Inflammatory macrophage treated with lipopolysaccharide for 1 hour (primary cell): ENCODE results near the gene CLASP1.
"Not testable (repeated sequence)": the region's sequence is repeated elsewhere in the genome, so short reads cannot be mapped to it uniquely, and the experiment has no call there.

Source experiments
- DNase-seq, 2 donors: peaks; one replicate each; pipeline ENCODE4 v3.0.0-alpha.2; 2020 to 2022

CLASP1 gene

GRCh38 chr2:121456325-121456724 lies 192.9 kb downstream of the CLASP1 start:
- no peak for DNase-seq

- no peak for DNase-seq
Measured at GRCh38 chr2:121455446-121455845, 193.8 kb downstream of the CLASP1 start.

- no peak for DNase-seq
Measured at GRCh38 chr2:121454549-121455090, 194.6 kb downstream of the CLASP1 start.

- DNase-seq, result no peak
Measured at GRCh38 chr2:121451398-121451797, 197.9 kb downstream of the CLASP1 start.

GRCh38 chr2:121450301-121450700 lies 199.0 kb downstream of the CLASP1 start:
- no peak for DNase-seq

- no peak for DNase-seq
Measured at GRCh38 chr2:121446647-121447241, 202.5 kb downstream of the CLASP1 start.

GRCh38 chr2:121442889-121443288 lies 206.4 kb downstream of the CLASP1 start:
- no peak for DNase-seq

- DNase-seq, result not testable (repeated sequence)
Measured at GRCh38 chr2:121438290-121438689, 211.0 kb downstream of the CLASP1 start.

GRCh38 chr2:121436918-121437317 lies 212.3 kb downstream of the CLASP1 start:
- no peak for DNase-seq

- no peak for DNase-seq
Measured at GRCh38 chr2:121435790-121436189, 213.5 kb downstream of the CLASP1 start.

- DNase-seq, result no peak
Measured at GRCh38 chr2:121431214-121431613, 218.0 kb downstream of the CLASP1 start.

- DNase-seq, result no peak
Measured at GRCh38 chr2:121429927-121430520, 219.2 kb downstream of the CLASP1 start.

GRCh38 chr2:121429119-121429903 lies 220.0 kb downstream of the CLASP1 start:
- DNase-seq, result no peak

GRCh38 chr2:121427187-121427689 lies 222.0 kb downstream of the CLASP1 start:
- no peak for DNase-seq

GRCh38 chr2:121420486-121420885 lies 228.8 kb downstream of the CLASP1 start:
- no peak for DNase-seq

GRCh38 chr2:121419081-121419699 lies 230.1 kb downstream of the CLASP1 start:
- DNase-seq, result no peak

GRCh38 chr2:121418494-121419058 lies 230.7 kb downstream of the CLASP1 start:
- no peak for DNase-seq

GRCh38 chr2:121417826-121418225 lies 231.4 kb downstream of the CLASP1 start:
- DNase-seq, result no peak

- no peak for DNase-seq
Measured at GRCh38 chr2:121415727-121416126, 233.5 kb downstream of the CLASP1 start.

- DNase-seq, result no peak
Measured at GRCh38 chr2:121412349-121412748, 236.9 kb downstream of the CLASP1 start.

GRCh38 chr2:121409966-121410365 lies 239.3 kb downstream of the CLASP1 start:
- DNase-seq, result no peak

- DNase-seq, result no peak
Measured at GRCh38 chr2:121409388-121409787, 239.9 kb downstream of the CLASP1 start.

GRCh38 chr2:121408641-121409040 lies 240.6 kb downstream of the CLASP1 start:
- DNase-seq, result no peak
